Liver (tissue), 9 donors: ENCODE data around the gene CLPSL1. TPM values are rescaled to one million over a fixed set of nuclear protein-coding genes. Genes with fewer than 3 reads are reported as not detected.

Source experiments
- DNase-seq: peaks from one replicate; pipeline ENCODE4 v3.0.0-alpha.2; 2017; ENCODE audit warnings: low spot score
- H3K27ac ChIP-seq, 2 donors: one replicate each; pipeline ENCODE4 v1.7.0; 2013; ENCODE audit warnings: inconsistent platforms in 2 of 2, low read length in 2 of 2, control low read depth in 1 of 2, low read depth in 1 of 2, mild to moderate bottlenecking in 1 of 2
- H3K27me3 ChIP-seq, 4 donors: one replicate each; pipeline versions ENCODE4 v1.6.1 to v1.7.0; 2013; ENCODE audit warnings: low read length in 3 of 4, inconsistent platforms in 1 of 4, mild to moderate bottlenecking in 1 of 4, moderate library complexity in 1 of 4; ENCODE audit not compliant: control insufficient read depth in 4 of 4, insufficient read depth in 4 of 4
- H3K36me3 ChIP-seq, 4 donors: one replicate each; pipeline versions ENCODE4 v1.6.1 to v1.7.0; 2013; ENCODE audit warnings: low read length in 3 of 4, mild to moderate bottlenecking in 3 of 4, low read depth in 1 of 4, moderate library complexity in 1 of 4; ENCODE audit not compliant: control insufficient read depth in 4 of 4, insufficient read depth in 3 of 4
- H3K4me1 ChIP-seq, 4 donors: one replicate each; pipeline versions ENCODE4 v1.6.1 to v1.7.0; 2013; ENCODE audit warnings: low read length in 3 of 4, mild to moderate bottlenecking in 3 of 4, moderate library complexity in 1 of 4; ENCODE audit not compliant: control insufficient read depth in 4 of 4, insufficient read depth in 4 of 4
- H3K4me3 ChIP-seq, 3 donors: one replicate each; pipeline versions ENCODE4 v1.6.1 to v1.7.0; 2013; ENCODE audit warnings: low read length in 3 of 3, control low read depth in 1 of 3, low read depth in 1 of 3, mild to moderate bottlenecking in 1 of 3
- H3K9ac ChIP-seq, 2 donors: one replicate each; pipeline ENCODE4 v1.7.0; 2013; ENCODE audit warnings: low read length in 2 of 2, mild to moderate bottlenecking in 2 of 2, moderate library complexity in 2 of 2, control low read depth in 1 of 2, low read depth in 1 of 2
- H3K9me3 ChIP-seq, 4 donors: one replicate each; pipeline versions ENCODE4 v1.6.1 to v1.7.0; 2013; ENCODE audit warnings: low read length in 3 of 4; ENCODE audit not compliant: control insufficient read depth in 4 of 4
- ATF3 ChIP-seq: IDR thresholded peaks from 2 replicates; pipeline ENCODE4 v1.6.1; 2016; ENCODE audit warnings: antibody characterized with exemption
- EGR1 ChIP-seq, 2 donors: IDR thresholded peaks; 2 replicates each; pipeline ENCODE4 v1.6.1; 2016 to 2018; ENCODE audit warnings: antibody characterized with exemption in 2 of 2, low read depth in 2 of 2
- FOXA1 ChIP-seq: IDR thresholded peaks from 2 replicates; pipeline ENCODE4 v1.6.1; 2016; ENCODE audit warnings: antibody characterized with exemption
- FOXA2 ChIP-seq: IDR thresholded peaks from 2 replicates; pipeline ENCODE4 v1.6.1; 2016; ENCODE audit warnings: antibody characterized with exemption
- HNF4A ChIP-seq, 2 donors: conservative IDR thresholded peaks; 2 replicates each; pipeline ENCODE4 v1.6.1; 2016; ENCODE audit warnings: antibody characterized with exemption in 2 of 2, mild to moderate bottlenecking in 2 of 2
- HNF4G ChIP-seq: IDR thresholded peaks from 2 replicates; pipeline ENCODE4 v1.6.1; 2016; ENCODE audit warnings: antibody characterized with exemption
- JUND ChIP-seq, 2 donors: IDR thresholded peaks; 2 replicates each; pipeline ENCODE4 v1.6.1; 2016; ENCODE audit warnings: antibody characterized with exemption in 2 of 2
- MAX ChIP-seq: IDR thresholded peaks from 2 replicates; pipeline ENCODE4 v1.6.1; 2016; ENCODE audit warnings: antibody characterized with exemption
- NR2F2 ChIP-seq: IDR thresholded peaks from 2 replicates; pipeline ENCODE4 v1.6.1; 2016; ENCODE audit warnings: antibody characterized with exemption
- REST ChIP-seq: IDR thresholded peaks from 2 replicates; pipeline ENCODE4 v1.6.1; 2016; ENCODE audit warnings: antibody characterized with exemption, mild to moderate bottlenecking
- RXRA ChIP-seq, 2 donors: IDR thresholded peaks; 2 replicates each; pipeline ENCODE4 v1.6.1; 2017 to 2018; ENCODE audit warnings: antibody characterized with exemption in 2 of 2, mild to moderate bottlenecking in 1 of 2
- SP1 ChIP-seq: IDR thresholded peaks from 2 replicates; pipeline ENCODE4 v1.6.1; 2018; ENCODE audit warnings: antibody characterized with exemption, mild to moderate bottlenecking
- TAF1 ChIP-seq: conservative IDR thresholded peaks from 2 replicates; pipeline ENCODE4 v1.6.1; 2016; ENCODE audit warnings: antibody characterized with exemption, mild to moderate bottlenecking
- YY1 ChIP-seq: IDR thresholded peaks from 2 replicates; pipeline ENCODE4 v1.6.1; 2016; ENCODE audit warnings: antibody characterized with exemption, mild to moderate bottlenecking
- ZBTB33 ChIP-seq: IDR thresholded peaks from 2 replicates; pipeline ENCODE4 v1.6.1; 2016; ENCODE audit warnings: antibody characterized with exemption
- WGBS: extraction: QIAGEN DNeasy Blood & Tissue Kit; methylation state at CpG from one replicate; pipeline ENCODE4 v1.1.7; 2013; 5-methylcytosine and 5-hydroxymethylcytosine counted together
- polyA plus RNA-seq, 2 donors: library from polyadenylated mRNA; stranded (reverse) in 1 of 2; unstranded in 1 of 2; fragments of 200-250 nt in 1 of 2; fragments of >200 nt in 1 of 2; fragmentation: Nextera tagmentation in 1 of 2; extraction: Ambion mirVana in 1 of 2; gene quantifications; one replicate each; pipeline versions ENCODE4 v1.2.1 to v1.2.3, GENCODE V29; 2013 to 2015
- total RNA-seq, 2 donors: library from RNA; depleted of rRNA; stranded (reverse); fragments of >200 nt; gene quantifications; one replicate each; pipeline ENCODE4 v1.2.3, GENCODE V29; 2014
- donor health status: healthy.
- donor health status: healthy.
- donor health status: healthy.
- donor health status: healthy.
- donor health status: healthy.

Gene CLPSL1
- not detected for total RNA-seq
- polyA plus RNA-seq: not detected

- 88% methylated on average over 7 of the region's 7 CpGs for WGBS
- DNase-seq: no peak
- TF ChIP-seq ZBTB33: no peak
- no peak for TF ChIP-seq NR2F2
- no peak for TF ChIP-seq TAF1
- no peak for TF ChIP-seq MAX
- TF ChIP-seq EGR1 (IDR thresholded peaks at IDR 0.05; ENCODE audit: low read depth in 2 of 2): no peak
- TF ChIP-seq HNF4G: no peak
- no peak for TF ChIP-seq ATF3
- no peak for TF ChIP-seq YY1
- TF ChIP-seq FOXA2: no peak
- no peak for TF ChIP-seq RXRA (IDR thresholded peaks at IDR 0.05)
- no peak for TF ChIP-seq FOXA1
- TF ChIP-seq JUND (IDR thresholded peaks at IDR 0.05): no peak
- TF ChIP-seq HNF4A (conservative IDR thresholded peaks at IDR 0.05): no peak
- no peak for TF ChIP-seq REST
- TF ChIP-seq SP1: no peak
- Histone ChIP-seq H3K27ac (no peak within 1 kb of the TSS), H3K4me1 (peaks cover 0 to 6% (median 3%) of the 10 kb centered on the region in 4 donors), H3K9ac (no peak within 1 kb of the TSS), H3K36me3 (no peaks in the 10 kb centered on the region), H3K27me3 (no peaks in the 10 kb centered on the region), H3K9me3 (no peaks in the 10 kb centered on the region), H3K4me3 (no peak within 1 kb of the TSS)
Measured at GRCh38 chr6:35780719-35781118, at the start of gene CLPSL1. Gene CLPSL1, plus strand, starts transcription at chr6:35781019. Its CDS starts 92 bp downstream, at chr6:35781111.

GRCh38 chr6:35731414-35731735 lies 49.4 kb upstream of the CLPSL1 start:
- peak; percentile 84 for DNase-seq
- peak overlapping the region; percentile 53 to 78 (median 65) for H3K4me3 ChIP-seq
- under 1% methylated on average over 23 of the region's 23 CpGs for WGBS
- peak overlapping the region; percentile 97 to 98 for H3K27ac ChIP-seq
- H3K9ac ChIP-seq: peak overlapping the region; percentile 29 to 31
- H3K9me3 ChIP-seq: no peaks in the 10 kb centered on the region
- H3K36me3 ChIP-seq: no peaks in the 10 kb centered on the region
- no peaks in the 10 kb centered on the region for H3K27me3 ChIP-seq
- TF ChIP-seq FOXA2: no peak
- TF ChIP-seq NR2F2: peak; percentile 71
- TF ChIP-seq JUND (IDR thresholded peaks at IDR 0.05): no peak
- TF ChIP-seq FOXA1: no peak
- peaks cover 19 to 66% (median 56%) of the 10 kb centered on the region in 4 donors for H3K4me1 ChIP-seq
